ENCODE results near the gene PHACTR2. TPM values are rescaled to one million over a fixed set of nuclear protein-coding genes. Genes with fewer than 3 reads are reported as not detected.

PHACTR2 gene
- total RNA-seq, 4 donors from 2014 or later = 50.8 to 102 (median 65.1) TPM

GRCh38 chr6:143742070-143742954 is 64.5 kb downstream of the PHACTR2 start:
- DNase-seq (ENCODE audit: low spot score) (no peak), ATAC-seq (ENCODE audit: low FRiP score) (no peak)
- no peak for TF ChIP-seq CTCF (IDR thresholded peaks at IDR 0.05)

- TF ChIP-seq CTCF (IDR thresholded peaks at IDR 0.05) = no peak
- ATAC-seq (ENCODE audit: low FRiP score) (no peak), DNase-seq (ENCODE audit: low spot score) (no peak)
Measured at GRCh38 chr6:143742955-143743255, 65.1 kb downstream of the PHACTR2 start.

GRCh38 chr6:143743301-143744166 is 65.8 kb downstream of the PHACTR2 start:
- peak; percentile 30 for ATAC-seq (ENCODE audit: low FRiP score)
- no peak for DNase-seq (ENCODE audit: low spot score)
- TF ChIP-seq CTCF (IDR thresholded peaks at IDR 0.05) = no peak

- DNase-seq (ENCODE audit: low spot score) (no peak), ATAC-seq (ENCODE audit: low FRiP score) (no peak)
- TF ChIP-seq CTCF (IDR thresholded peaks at IDR 0.05) = no peak
Measured at GRCh38 chr6:143744551-143745165, 66.9 kb downstream of the PHACTR2 start.

GRCh38 chr6:143745166-143746133 is 67.7 kb downstream of the PHACTR2 start:
- DNase-seq (ENCODE audit: low spot score) (no peak), ATAC-seq (ENCODE audit: low FRiP score) (peak; percentile 33)
- no peak for TF ChIP-seq CTCF (IDR thresholded peaks at IDR 0.05)
